HEK293 (cell line): ENCODE results near the gene CDR2L.

Experiments
- CTCF ChIA-PET: fragments of 350-600 bp; formaldehyde crosslinking; extraction: SDS; loops from one replicate; lab custom pipeline; 2021; ENCODE audit warnings: antibody characterized with exemption; lab: Yijun Ruan, JAX
- POLR2A ChIA-PET: fragments of 300-600 bp; formaldehyde crosslinking; extraction: SDS; loops from one replicate; lab custom pipeline; 2020; ENCODE audit warnings: antibody characterized with exemption, inconsistent platforms; lab: Yijun Ruan, JAX
- H3K27ac ChIP-seq: fragments of 200-500 bp; sonication (Bioruptor generic); 2 replicates; pipeline ENCODE4 v1.5.1; 2014; ENCODE audit warnings: low read depth, low read length, control low read depth, inconsistent platforms; ENCODE audit errors: extremely low read depth
- H3K36me3 ChIP-seq, 2 experiments: fragments of 200-500 bp in 1 of 2; sonication (Bioruptor generic) in 1 of 2; 1 replicate in 1 of 2; 2 replicates in 1 of 2; pipeline ENCODE4 v1.5.1; 2014 to 2017; ENCODE audit warnings: inconsistent platforms in 2 of 2, low read length in 2 of 2; ENCODE audit not compliant: control insufficient read depth in 2 of 2, insufficient read depth in 1 of 2
- H3K4me1 ChIP-seq: fragments of 200-500 bp; sonication (Bioruptor generic); 2 replicates; pipeline ENCODE4 v1.5.1; 2014; ENCODE audit warnings: mild to moderate bottlenecking, low read length, inconsistent platforms; ENCODE audit not compliant: control insufficient read depth, insufficient read depth
- H3K4me3 ChIP-seq: 2 replicates; pipeline ENCODE4 v1.5.1; 2011; ENCODE audit warnings: low read depth, mild to moderate bottlenecking, control low read depth, low read length, moderate library complexity
- H3K9me3 ChIP-seq: fragments of 200-500 bp; sonication (Bioruptor generic); 2 replicates; pipeline ENCODE4 v1.5.1; 2014; ENCODE audit warnings: low read depth, low read length, inconsistent platforms; ENCODE audit not compliant: control insufficient read depth, insufficient read depth
- PRDM2 ChIP-seq: fragments of 450-650 bp; formaldehyde crosslinking; IDR thresholded peaks from 2 replicates; pipeline ENCODE4 v1.5.1; 2016; ENCODE audit warnings: missing biosample characterization, missing genetic modification characterization, borderline replicate concordance
- REPIN1 ChIP-seq: fragments of 450-650 bp; formaldehyde crosslinking; IDR thresholded peaks from 2 replicates; pipeline ENCODE4 v1.5.1; 2017; ENCODE audit warnings: missing biosample characterization, missing genetic modification characterization, low read depth
- SALL2 ChIP-seq: fragments of 450-650 bp; formaldehyde crosslinking; IDR thresholded peaks from 2 replicates; pipeline ENCODE4 v1.5.0; 2017; ENCODE audit warnings: missing biosample characterization, mild to moderate bottlenecking, missing genetic modification characterization, borderline replicate concordance
- ZBTB48 ChIP-seq: fragments of 450-650 bp; formaldehyde crosslinking; IDR thresholded peaks from 2 replicates; pipeline ENCODE4 v1.5.1; 2016; ENCODE audit warnings: missing biosample characterization, missing genetic modification characterization
- ZBTB49 ChIP-seq: fragments of 450-650 bp; formaldehyde crosslinking; IDR thresholded peaks from 2 replicates; pipeline ENCODE4 v1.5.1; 2016; ENCODE audit warnings: missing biosample characterization, missing genetic modification characterization, low read depth
- ZFHX2 ChIP-seq: fragments of 450-650 bp; formaldehyde crosslinking; conservative IDR thresholded peaks from 2 replicates; pipeline ENCODE4 v1.5.1; 2016; ENCODE audit warnings: missing biosample characterization, missing genetic modification characterization
- ZNF140 ChIP-seq: fragments of 450-650 bp; formaldehyde crosslinking; IDR thresholded peaks from 2 replicates; pipeline ENCODE4 v1.5.1; 2016; ENCODE audit warnings: missing biosample characterization, missing genetic modification characterization
- ZNF148 ChIP-seq: fragments of 450-650 bp; formaldehyde crosslinking; IDR thresholded peaks from 2 replicates; pipeline ENCODE4 v1.5.0; 2017; ENCODE audit warnings: missing biosample characterization, missing genetic modification characterization, borderline replicate concordance
- ZNF37A ChIP-seq: fragments of 450-650 bp; IDR thresholded peaks from 2 replicates; pipeline ENCODE4 v1.5.1; 2018; ENCODE audit warnings: missing biosample characterization, missing genetic modification characterization
- ZNF404 ChIP-seq: fragments of 450-650 bp; formaldehyde crosslinking; IDR thresholded peaks from 2 replicates; pipeline ENCODE4 v1.5.1; 2017; ENCODE audit warnings: missing biosample characterization, missing genetic modification characterization
- ZNF473 ChIP-seq: fragments of 450-650 bp; formaldehyde crosslinking; IDR thresholded peaks from 2 replicates; pipeline ENCODE4 v1.5.1; 2017; ENCODE audit warnings: missing biosample characterization, missing genetic modification characterization
- ZNF48 ChIP-seq: fragments of 450-650 bp; formaldehyde crosslinking; IDR thresholded peaks from 2 replicates; pipeline ENCODE4 v1.5.1; 2016; ENCODE audit warnings: missing biosample characterization, missing genetic modification characterization
- ZNF549 ChIP-seq: fragments of 450-650 bp; IDR thresholded peaks from 2 replicates; pipeline ENCODE4 v1.5.1; 2018; ENCODE audit warnings: missing biosample characterization, missing genetic modification characterization, mild to moderate bottlenecking, inconsistent platforms, moderate library complexity
- ZNF558 ChIP-seq: fragments of 450-650 bp; formaldehyde crosslinking; IDR thresholded peaks from 2 replicates; pipeline ENCODE4 v1.5.1; 2016; ENCODE audit warnings: missing biosample characterization, missing genetic modification characterization
- ZSCAN5A ChIP-seq: fragments of 450-650 bp; formaldehyde crosslinking; IDR thresholded peaks from 2 replicates; pipeline ENCODE4 v1.5.1; 2016; ENCODE audit warnings: missing biosample characterization, missing genetic modification characterization

CDR2L gene

GRCh38 chr17:75048249-75048878, 60.9 kb downstream of the CDR2L start:
- POLR2A ChIA-PET, result interaction anchor here (0.6 to 4.8 kb wide), 9 partner anchors 11 to 106 kb away, joined by 3 to 44 read pairs (median 4); partner anchors contain the start of genes JPT1 and MRPL58
- CTCF ChIA-PET, result interaction anchor here (0.6 to 3.4 kb wide), 10 partner anchors 8 to 1156 kb away, joined by 3 to 15 read pairs (median 3); no protein-coding TSS in a partner anchor
- Histone ChIP-seq H3K9me3 (no peaks in the 10 kb centered on the region), H3K4me1 (peaks cover 8% of the 10 kb centered on the region; the same call in 1 of the 2 replicates), H3K4me3 (peak overlapping the region; percentile 99), H3K36me3 (peaks cover 32 to 40% of the 10 kb centered on the region in 2 experiments), H3K27ac (no peak overlapping the region)
- TF ChIP-seq ZNF37A (tag by site-specific recombination) (no peak), ZNF140 (no peak), ZNF48 (no peak), ZFHX2 (tag by site-specific recombination) (no peak), SALL2 (tag by site-specific recombination) (no peak), REPIN1 (no peak), ZBTB49 (tag by site-specific recombination) (no peak), ZNF558 (tag by site-specific recombination) (no peak), ZSCAN5A (tag by site-specific recombination) (no peak), ZNF148 (tag by site-specific recombination) (no peak), ZNF404 (tag by site-specific recombination) (no peak), ZNF473 (tag by site-specific recombination) (no peak), ZNF549 (tag by site-specific recombination) (no peak), ZBTB48 (tag by site-specific recombination) (no peak), PRDM2 (no peak)
